H9 (cell line): ENCODE data around the gene PITPNM3. TPM values are rescaled to one million over a fixed set of nuclear protein-coding genes. Genes with fewer than 3 reads are reported as not detected.
A peak's percentile ranks its signal among the peaks of the same experiment; 100 is the strongest.

Source experiments
- DNase-seq: peaks from one replicate; pipeline ENCODE4 v3.0.0-alpha.2; 2017
- H2AFZ ChIP-seq: one replicate; pipeline ENCODE4 v1.6.1; 2013; ENCODE audit warnings: mild to moderate bottlenecking, low read length, control low read depth, moderate library complexity
- H2AK5ac ChIP-seq: 2 replicates; pipeline ENCODE4 v1.6.1; 2013; ENCODE audit warnings: low read length, control low read depth, mixed read lengths; ENCODE audit not compliant: insufficient read length
- H2BK120ac ChIP-seq: one replicate; pipeline ENCODE4 v1.6.1; 2013; ENCODE audit warnings: low read depth, mild to moderate bottlenecking, low read length, control low read depth, inconsistent platforms; ENCODE audit not compliant: poor library complexity, severe bottlenecking
- H2BK12ac ChIP-seq: 2 replicates; pipeline ENCODE4 v1.6.1; 2013; ENCODE audit warnings: low read length, control low read depth, mixed read lengths, low read depth; ENCODE audit not compliant: insufficient read length
- H2BK15ac ChIP-seq: 2 replicates; pipeline ENCODE4 v1.6.1; 2013; ENCODE audit warnings: low read depth, low read length, control low read depth
- H2BK20ac ChIP-seq: one replicate; pipeline ENCODE4 v1.6.1; 2013; ENCODE audit warnings: low read depth, mild to moderate bottlenecking, low read length, control low read depth, inconsistent platforms; ENCODE audit not compliant: poor library complexity, severe bottlenecking
- H2BK5ac ChIP-seq: 2 replicates; pipeline ENCODE4 v1.6.1; 2013; ENCODE audit warnings: low read length, control low read depth, mixed read lengths; ENCODE audit not compliant: insufficient read length
- H3K14ac ChIP-seq: 2 replicates; pipeline ENCODE4 v1.6.1; 2013; ENCODE audit warnings: low read length, control low read depth; ENCODE audit not compliant: insufficient read depth
- H3K18ac ChIP-seq: 2 replicates; pipeline ENCODE4 v1.6.1; 2013; ENCODE audit warnings: low read depth, mild to moderate bottlenecking, mixed read lengths, low read length, control low read depth; ENCODE audit not compliant: insufficient read length
- H3K23ac ChIP-seq: 2 replicates; pipeline ENCODE4 v1.6.1; 2013; ENCODE audit warnings: low read length, control low read depth, mixed read lengths, low read depth; ENCODE audit not compliant: insufficient read length
- H3K23me2 ChIP-seq: 2 replicates; pipeline ENCODE4 v1.6.1; 2013; ENCODE audit warnings: low read depth, mild to moderate bottlenecking, mixed read lengths, low read length, control low read depth; ENCODE audit not compliant: insufficient read length, poor library complexity, severe bottlenecking
- H3K27ac ChIP-seq: 2 replicates; pipeline ENCODE4 v1.5.1; 2013; ENCODE audit warnings: low read length, control low read depth, mixed read lengths, low read depth; ENCODE audit not compliant: insufficient read length
- H3K27me3 ChIP-seq: 2 replicates; pipeline ENCODE4 v1.6.1; 2013; ENCODE audit warnings: low read length, control low read depth, inconsistent platforms; ENCODE audit not compliant: insufficient read depth
- H3K4ac ChIP-seq: 2 replicates; pipeline ENCODE4 v1.6.1; 2013; ENCODE audit warnings: low read depth, mild to moderate bottlenecking, control low read depth, inconsistent platforms, low read length, moderate library complexity
- H3K4me1 ChIP-seq: 2 replicates; pipeline ENCODE4 v1.6.1; 2013; ENCODE audit warnings: low read length, control low read depth, inconsistent platforms; ENCODE audit not compliant: insufficient read depth
- H3K4me2 ChIP-seq: 2 replicates; pipeline ENCODE4 v1.6.1; 2013; ENCODE audit warnings: low read length, control low read depth, mixed read lengths; ENCODE audit not compliant: insufficient read length, insufficient read depth
- H3K56ac ChIP-seq: 2 replicates; pipeline ENCODE4 v1.6.1; 2013; ENCODE audit warnings: low read depth, mild to moderate bottlenecking, mixed read lengths, low read length, control low read depth; ENCODE audit not compliant: insufficient read length
- H3K79me1 ChIP-seq: 2 replicates; pipeline ENCODE4 v1.6.1; 2013; ENCODE audit warnings: low read depth, mild to moderate bottlenecking, moderate library complexity, low read length, control low read depth, inconsistent platforms; ENCODE audit not compliant: insufficient read depth, poor library complexity, severe bottlenecking
- H3K79me2 ChIP-seq: 2 replicates; pipeline ENCODE4 v1.6.1; 2013; ENCODE audit warnings: low read length, control low read depth, inconsistent platforms; ENCODE audit not compliant: insufficient read depth
- H3K9ac ChIP-seq: 2 replicates; pipeline ENCODE4 v1.6.1; 2013; ENCODE audit warnings: low read length, control low read depth, mixed read lengths; ENCODE audit not compliant: insufficient read length; ENCODE audit errors: extremely low read depth
- H3K9me3 ChIP-seq: one replicate; pipeline ENCODE4 v1.6.1; 2013; ENCODE audit warnings: low read depth, low read length, inconsistent platforms; ENCODE audit not compliant: control insufficient read depth
- H3T11ph ChIP-seq: one replicate; pipeline ENCODE4 v1.6.1; 2013; ENCODE audit warnings: mild to moderate bottlenecking, low read length, control low read depth, inconsistent platforms
- H4K20me1 ChIP-seq: one replicate; pipeline ENCODE4 v1.6.1; 2013; ENCODE audit not compliant: control insufficient read depth, insufficient read length, insufficient read depth
- H4K5ac ChIP-seq: 2 replicates; pipeline ENCODE4 v1.6.1; 2013; ENCODE audit warnings: low read depth, mild to moderate bottlenecking, mixed read lengths, low read length, control low read depth; ENCODE audit not compliant: insufficient read length
- H4K8ac ChIP-seq: replicated peaks from 2 replicates; pipeline ENCODE4 v1.6.1; 2013; ENCODE audit warnings: low read length, control low read depth, mixed read lengths, low read depth; ENCODE audit not compliant: insufficient read length
- H4K91ac ChIP-seq: 2 replicates; pipeline ENCODE4 v1.6.1; 2013; ENCODE audit warnings: low read depth, mild to moderate bottlenecking, moderate library complexity, mixed read lengths, low read length, control low read depth; ENCODE audit not compliant: insufficient read length
- H3K27ac Mint-ChIP-seq, 3 experiments: 2 replicates in 2 of 3; 3 replicates in 1 of 3; pipeline ENCODE4 v1.8.0; 2020 to 2021; ENCODE audit warnings: mixed read lengths in 3 of 3, mild to moderate bottlenecking in 1 of 3, moderate library complexity in 1 of 3
- H3K27me3 Mint-ChIP-seq: 2 replicates; pipeline ENCODE4 v1.8.0; 2021; ENCODE audit warnings: low read depth, mild to moderate bottlenecking, moderate library complexity, mixed read lengths
- H3K36me3 Mint-ChIP-seq, 3 experiments: 2 replicates in 2 of 3; 3 replicates in 1 of 3; pipeline ENCODE4 v1.8.0; 2020 to 2021; ENCODE audit warnings: low read depth in 3 of 3, mixed read lengths in 3 of 3; ENCODE audit not compliant: insufficient read depth in 1 of 3
- H3K4me1 Mint-ChIP-seq, 2 experiments: 2 replicates each; pipeline ENCODE4 v1.8.0; 2020; ENCODE audit warnings: mixed read lengths in 2 of 2
- H3K4me3 Mint-ChIP-seq, 2 experiments: 2 replicates in 1 of 2; 3 replicates in 1 of 2; pipeline ENCODE4 v1.8.0; 2020 to 2021; ENCODE audit warnings: mild to moderate bottlenecking in 2 of 2, mixed read lengths in 2 of 2, moderate library complexity in 1 of 2
- H3K9me3 Mint-ChIP-seq, 2 experiments: 2 replicates in 1 of 2; 3 replicates in 1 of 2; pipeline ENCODE4 v1.8.0; 2020; ENCODE audit warnings: mild to moderate bottlenecking in 2 of 2, mixed read lengths in 2 of 2, moderate library complexity in 1 of 2
- CTCF ChIP-seq: fragments of 200-600 bp; sonication (generic); conservative IDR thresholded peaks from 3 replicates; pipeline ENCODE4 v1.8.0; 2021; ENCODE audit warnings: antibody characterized with exemption, mild to moderate bottlenecking
- WGBS: extraction: QIAGEN DNeasy Blood & Tissue Kit; methylation state at CpG from one replicate; pipeline ENCODE4 v1.1.7; 2013; ENCODE audit warnings: missing lambda C conversion rate, low lambda C conversion rate, mixed read lengths; ENCODE audit not compliant: insufficient read length; ENCODE audit errors: extremely low coverage; 5-methylcytosine and 5-hydroxymethylcytosine counted together
- total RNA-seq: library from RNA; stranded (reverse); gene quantifications from 2 replicates; pipeline ENCODE4 v1.2.1, GENCODE V29; 2021

PITPNM3 gene
- total RNA-seq, 1 experiment from 2014 or later: 3.4 TPM

- H3K27me3 ChIP-seq: no peaks in the 10 kb centered on the region
- peak; percentile 24; the same call in 1 of the 3 replicates for TF ChIP-seq CTCF
- H4K91ac ChIP-seq: no peak overlapping the region
- H3K9me3 ChIP-seq: no peaks in the 10 kb centered on the region
- WGBS: no CpG with 5 or more reads among the region's 19 CpGs
- Mint-ChIP-seq H3K27me3 (peaks cover 2% of the 10 kb centered on the region; the same call in 1 of the 2 replicates), H3K27ac (peak overlapping the region; percentile 77 to 85 (median 79); a peak in 4 of 7 replicates), H3K36me3 (no peaks in the 10 kb centered on the region; a peak in 2 of 7 replicates), H3K9me3 (no peaks in the 10 kb centered on the region; a peak in 1 of 5 replicates), H3K4me1 (peaks cover 35 to 46% of the 10 kb centered on the region in 2 experiments), H3K4me3 (no peak overlapping the region)
- H3K4me1 ChIP-seq: no peaks in the 10 kb centered on the region
- no peak overlapping the region for H3K4ac ChIP-seq
- no peak overlapping the region for H2BK20ac ChIP-seq
- no peaks in the 10 kb centered on the region for H3K79me2 ChIP-seq
- no peak overlapping the region for H2BK15ac ChIP-seq
- no peak overlapping the region for H3K23ac ChIP-seq
- no peaks in the 10 kb centered on the region for H3K23me2 ChIP-seq
- H3K9ac ChIP-seq: no peak overlapping the region
- no peak overlapping the region for H2AK5ac ChIP-seq
- no peak overlapping the region for H2BK12ac ChIP-seq
- H2AFZ ChIP-seq: no peak overlapping the region
- H4K20me1 ChIP-seq: no peaks in the 10 kb centered on the region
- H3K27ac ChIP-seq: no peak overlapping the region
- H3K4me2 ChIP-seq: no peak overlapping the region
- DNase-seq: no peak
- H4K5ac ChIP-seq: no peak overlapping the region
- no peak overlapping the region for H3K18ac ChIP-seq
- no peak overlapping the region for H2BK5ac ChIP-seq
- no peak overlapping the region for H3T11ph ChIP-seq
- no peak overlapping the region for H3K56ac ChIP-seq
- no peak overlapping the region; the same call in 1 of the 2 replicates for H3K14ac ChIP-seq
- H4K8ac ChIP-seq: no peak overlapping the region
- no peaks in the 10 kb centered on the region for H3K79me1 ChIP-seq
- H2BK120ac ChIP-seq: no peak overlapping the region
Observed at GRCh38 chr17:6471531-6472465, 84.6 kb downstream of the PITPNM3 start.
